ENCODE data around the gene FNDC3B. TPM values are rescaled to one million over a fixed set of nuclear protein-coding genes. Genes with fewer than 3 reads are reported as not detected.

The FNDC3B gene
- total RNA-seq, 1 experiment from 2014 or later, result 173 TPM

DNA sequence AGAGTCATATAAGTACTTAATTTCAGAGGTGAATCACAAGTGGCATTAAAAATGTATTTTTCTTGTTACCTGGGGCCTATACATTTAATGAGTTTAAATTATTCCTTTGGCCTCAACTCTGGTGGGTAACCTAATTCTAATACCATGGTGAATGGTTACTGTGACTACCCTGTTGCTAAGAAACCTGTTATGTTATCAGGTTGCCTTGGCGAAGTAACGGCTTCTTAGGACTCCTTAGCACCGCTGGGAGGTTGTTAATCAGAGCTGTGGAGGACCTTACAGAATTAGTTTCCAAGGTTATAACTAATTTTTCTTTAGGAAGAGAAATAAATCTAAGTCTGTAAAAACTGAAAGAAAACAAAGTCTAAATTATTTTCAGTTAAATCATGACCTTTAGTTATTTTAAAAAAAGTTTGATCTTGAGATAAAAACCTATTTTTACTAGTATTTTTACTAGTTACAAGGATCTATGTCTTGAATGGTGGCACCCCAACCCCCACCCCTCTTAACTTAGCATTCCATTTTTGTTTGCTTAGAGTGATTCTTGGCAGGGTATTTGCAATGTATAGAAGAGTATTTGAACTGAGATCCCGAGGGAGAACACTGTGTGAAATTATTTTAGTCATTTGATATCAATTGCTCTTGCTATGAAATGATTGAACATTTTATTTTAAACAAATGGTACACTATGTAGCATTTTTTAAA, 155.5 kb downstream of the FNDC3B start:
- H3K36me3 ChIP-seq (ENCODE audit: control insufficient read depth, insufficient read depth, low read length), result no peaks in the 10 kb centered on the region
- H3K27ac ChIP-seq (ENCODE audit: low read length), result peak overlapping the region; percentile 81
- peak; percentile 80 for ATAC-seq
- peaks cover 37% of the 10 kb centered on the region for H3K4me1 ChIP-seq (ENCODE audit: control insufficient read depth, insufficient read depth, low read length)
- no TSS peak for BruUV-seq (replicated peaks)
- POLR2A ChIA-PET, result no interaction called here
- intact Hi-C loops (cut with micrococcal nuclease; ENCODE audit: unreplicated experiment) (no loop called here), in situ Hi-C loops (cut with HindIII; ENCODE audit: low pct_unique_long_range_greater_than_20kb, low sequenced_read_pairs) (no loop called here)
- CTCF ChIA-PET, result no interaction called here
- no peaks in the 10 kb centered on the region for H3K9me3 ChIP-seq (ENCODE audit: control insufficient read depth, insufficient read depth, low read depth, low read length)
- no peaks in the 10 kb centered on the region for H3K27me3 ChIP-seq (ENCODE audit: control insufficient read depth, insufficient read depth, low read length)
- no peak overlapping the region for H3K4me3 ChIP-seq (ENCODE audit: low read depth in 2 of 2, low read length in 2 of 2)
- TF ChIP-seq TCF7L2 (IDR thresholded peaks at IDR 0.05; ENCODE audit: low read depth, low read length), result no peak
- no peak for TF ChIP-seq POLR2AphosphoS5 (IDR thresholded peaks at IDR 0.05; ENCODE audit: low read depth, low read length)
- TF ChIP-seq, protein P1, sequence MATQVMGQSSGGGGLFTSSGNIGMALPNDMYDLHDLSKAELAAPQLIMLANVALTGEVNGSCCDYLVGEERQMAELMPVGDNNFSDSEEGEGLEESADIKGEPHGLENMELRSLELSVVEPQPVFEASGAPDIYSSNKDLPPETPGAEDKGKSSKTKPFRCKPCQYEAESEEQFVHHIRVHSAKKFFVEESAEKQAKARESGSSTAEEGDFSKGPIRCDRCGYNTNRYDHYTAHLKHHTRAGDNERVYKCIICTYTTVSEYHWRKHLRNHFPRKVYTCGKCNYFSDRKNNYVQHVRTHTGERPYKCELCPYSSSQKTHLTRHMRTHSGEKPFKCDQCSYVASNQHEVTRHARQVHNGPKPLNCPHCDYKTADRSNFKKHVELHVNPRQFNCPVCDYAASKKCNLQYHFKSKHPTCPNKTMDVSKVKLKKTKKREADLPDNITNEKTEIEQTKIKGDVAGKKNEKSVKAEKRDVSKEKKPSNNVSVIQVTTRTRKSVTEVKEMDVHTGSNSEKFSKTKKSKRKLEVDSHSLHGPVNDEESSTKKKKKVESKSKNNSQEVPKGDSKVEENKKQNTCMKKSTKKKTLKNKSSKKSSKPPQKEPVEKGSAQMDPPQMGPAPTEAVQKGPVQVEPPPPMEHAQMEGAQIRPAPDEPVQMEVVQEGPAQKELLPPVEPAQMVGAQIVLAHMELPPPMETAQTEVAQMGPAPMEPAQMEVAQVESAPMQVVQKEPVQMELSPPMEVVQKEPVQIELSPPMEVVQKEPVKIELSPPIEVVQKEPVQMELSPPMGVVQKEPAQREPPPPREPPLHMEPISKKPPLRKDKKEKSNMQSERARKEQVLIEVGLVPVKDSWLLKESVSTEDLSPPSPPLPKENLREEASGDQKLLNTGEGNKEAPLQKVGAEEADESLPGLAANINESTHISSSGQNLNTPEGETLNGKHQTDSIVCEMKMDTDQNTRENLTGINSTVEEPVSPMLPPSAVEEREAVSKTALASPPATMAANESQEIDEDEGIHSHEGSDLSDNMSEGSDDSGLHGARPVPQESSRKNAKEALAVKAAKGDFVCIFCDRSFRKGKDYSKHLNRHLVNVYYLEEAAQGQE (IDR thresholded peaks at IDR 0.05; ENCODE audit: insufficient read depth in 1 of 2, low read depth in 2 of 2, low read length in 1 of 2), result no peak
- TF ChIP-seq, protein P2, sequence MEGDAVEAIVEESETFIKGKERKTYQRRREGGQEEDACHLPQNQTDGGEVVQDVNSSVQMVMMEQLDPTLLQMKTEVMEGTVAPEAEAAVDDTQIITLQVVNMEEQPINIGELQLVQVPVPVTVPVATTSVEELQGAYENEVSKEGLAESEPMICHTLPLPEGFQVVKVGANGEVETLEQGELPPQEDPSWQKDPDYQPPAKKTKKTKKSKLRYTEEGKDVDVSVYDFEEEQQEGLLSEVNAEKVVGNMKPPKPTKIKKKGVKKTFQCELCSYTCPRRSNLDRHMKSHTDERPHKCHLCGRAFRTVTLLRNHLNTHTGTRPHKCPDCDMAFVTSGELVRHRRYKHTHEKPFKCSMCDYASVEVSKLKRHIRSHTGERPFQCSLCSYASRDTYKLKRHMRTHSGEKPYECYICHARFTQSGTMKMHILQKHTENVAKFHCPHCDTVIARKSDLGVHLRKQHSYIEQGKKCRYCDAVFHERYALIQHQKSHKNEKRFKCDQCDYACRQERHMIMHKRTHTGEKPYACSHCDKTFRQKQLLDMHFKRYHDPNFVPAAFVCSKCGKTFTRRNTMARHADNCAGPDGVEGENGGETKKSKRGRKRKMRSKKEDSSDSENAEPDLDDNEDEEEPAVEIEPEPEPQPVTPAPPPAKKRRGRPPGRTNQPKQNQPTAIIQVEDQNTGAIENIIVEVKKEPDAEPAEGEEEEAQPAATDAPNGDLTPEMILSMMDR (IDR thresholded peaks at IDR 0.05), result no peak
- no peak for TF ChIP-seq SIN3A (IDR thresholded peaks at IDR 0.05; ENCODE audit: borderline replicate concordance, insufficient read depth, low read depth, low read length)
- no peak for DNase-seq (ENCODE audit: low read depth, low spot score)

DNA sequence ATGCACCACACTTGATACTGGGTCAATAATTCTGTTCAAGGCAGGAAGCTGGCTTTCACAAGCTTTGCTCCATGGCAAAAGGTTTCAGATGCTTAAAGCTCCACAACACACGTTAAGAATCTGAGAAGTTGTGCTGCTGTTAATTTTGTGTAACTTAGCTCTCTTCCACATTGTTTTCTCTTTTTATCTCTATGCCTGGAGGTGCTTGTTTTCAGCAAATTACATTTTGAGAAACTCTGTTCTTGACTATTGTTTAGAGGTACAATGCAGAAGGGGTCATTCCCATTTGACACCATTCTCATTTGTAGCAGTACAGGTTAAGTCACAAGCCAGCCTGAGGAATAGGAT, 156.0 kb downstream of the FNDC3B start:
- ATAC-seq, result peak; percentile 27
- in situ Hi-C loops (cut with HindIII; ENCODE audit: low pct_unique_long_range_greater_than_20kb, low sequenced_read_pairs), result no loop called here

More for the DNA sequence above, 156.0 kb downstream of the FNDC3B start:
- Histone ChIP-seq H3K27ac (ENCODE audit: low read length) (peak overlapping the region; percentile 81), H3K27me3 (ENCODE audit: control insufficient read depth, insufficient read depth, low read length) (no peaks in the 10 kb centered on the region), H3K9me3 (ENCODE audit: control insufficient read depth, insufficient read depth, low read depth, low read length) (no peaks in the 10 kb centered on the region), H3K4me3 (ENCODE audit: low read depth in 2 of 2, low read length in 2 of 2) (no peak overlapping the region), H3K36me3 (ENCODE audit: control insufficient read depth, insufficient read depth, low read length) (no peaks in the 10 kb centered on the region), H3K4me1 (ENCODE audit: control insufficient read depth, insufficient read depth, low read length) (peaks cover 39% of the 10 kb centered on the region)
- no TSS peak for BruUV-seq (replicated peaks)
- intact Hi-C loops (cut with micrococcal nuclease; ENCODE audit: unreplicated experiment), result no loop called here
- DNase-seq (ENCODE audit: low read depth, low spot score), result no peak
- TF ChIP-seq POLR2AphosphoS5 (IDR thresholded peaks at IDR 0.05; ENCODE audit: low read depth, low read length) (no peak), TCF7L2 (IDR thresholded peaks at IDR 0.05; ENCODE audit: low read depth, low read length) (no peak), SIN3A (IDR thresholded peaks at IDR 0.05; ENCODE audit: borderline replicate concordance, insufficient read depth, low read depth, low read length) (no peak)
- TF ChIP-seq, protein P1 (IDR thresholded peaks at IDR 0.05; ENCODE audit: insufficient read depth in 1 of 2, low read depth in 2 of 2, low read length in 1 of 2), result no peak
- TF ChIP-seq, protein P2 (IDR thresholded peaks at IDR 0.05), result no peak
- ChIA-PET POLR2A (interaction anchor here (0.5 kb wide), 1 partner anchor 572 kb away, joined by 8 read pairs; no protein-coding TSS in a partner anchor), CTCF (no interaction called here)
